GM23338 (cell line): Measurements from ENCODE around the gene FRAS1. TPM values are rescaled to one million over a fixed set of nuclear protein-coding genes. Genes with fewer than 3 reads are reported as not detected.

Experiments
- ATAC-seq: fragments of 200-7000 bp; cut with Tn5 transposase; 3 replicates; pipeline ENCODE4 v1.9.1; 2020
- DNase-seq: peaks from one replicate; pipeline ENCODE4 v3.0.0-alpha.2; 2015; ENCODE audit warnings: low spot score
- H2AFZ ChIP-seq: fragments of 200-600 bp; sonication (generic); 2 replicates; pipeline ENCODE4 v1.8.0; 2016; ENCODE audit warnings: antibody characterized with exemption, mild to moderate bottlenecking, moderate library complexity
- H3F3A ChIP-seq: fragments of 200-600 bp; sonication (generic); replicated peaks from 2 replicates; pipeline ENCODE4 v1.8.0; 2017; ENCODE audit warnings: antibody characterized with exemption, mixed run types, low read depth
- H3K27ac ChIP-seq: fragments of 200-600 bp; sonication (generic); 2 replicates; pipeline ENCODE4 v1.6.1; 2016; ENCODE audit warnings: low read depth
- H3K27me3 ChIP-seq: fragments of 200-600 bp; sonication (generic); 2 replicates; pipeline ENCODE4 v1.8.0; 2016; ENCODE audit warnings: mild to moderate bottlenecking, mixed run types, moderate library complexity; ENCODE audit not compliant: insufficient read depth
- H3K36me3 ChIP-seq: fragments of 200-600 bp; sonication (generic); 2 replicates; pipeline ENCODE4 v1.8.0; 2016; ENCODE audit warnings: mild to moderate bottlenecking; ENCODE audit not compliant: insufficient read depth
- H3K4me1 ChIP-seq: fragments of 200-600 bp; sonication (generic); 2 replicates; pipeline ENCODE4 v1.8.0; 2016; ENCODE audit warnings: mild to moderate bottlenecking, moderate library complexity; ENCODE audit not compliant: insufficient read depth
- H3K4me2 ChIP-seq: fragments of 200-600 bp; sonication (generic); 2 replicates; pipeline ENCODE4 v1.7.1; 2017; ENCODE audit warnings: mixed run types
- H3K4me3 ChIP-seq: fragments of 200-600 bp; sonication (generic); 2 replicates; pipeline ENCODE4 v1.6.1; 2016; ENCODE audit warnings: mixed run types
- H3K79me2 ChIP-seq: fragments of 200-600 bp; sonication (generic); replicated peaks from 2 replicates; pipeline ENCODE4 v1.8.0; 2017; ENCODE audit warnings: mild to moderate bottlenecking; ENCODE audit not compliant: insufficient read depth
- H3K9me2 ChIP-seq: fragments of 200-600 bp; sonication (generic); 2 replicates; pipeline ENCODE4 v1.8.0; 2017; ENCODE audit not compliant: insufficient read depth
- H4K20me1 ChIP-seq: fragments of 200-600 bp; sonication (generic); replicated peaks from 2 replicates; pipeline ENCODE4 v1.8.0; 2017; ENCODE audit warnings: mild to moderate bottlenecking; ENCODE audit not compliant: insufficient read depth
- H3K27ac Mint-ChIP-seq: 2 replicates; pipeline ENCODE4 v1.8.0; 2020; ENCODE audit warnings: inconsistent platforms, mild to moderate bottlenecking, moderate library complexity, mixed read lengths
- H3K27me3 Mint-ChIP-seq: 3 replicates; pipeline ENCODE4 v1.8.0; 2022; ENCODE audit warnings: low read depth, mild to moderate bottlenecking, moderate library complexity, mixed read lengths, inconsistent platforms; ENCODE audit not compliant: insufficient read depth, poor library complexity
- H3K36me3 Mint-ChIP-seq: 3 replicates; pipeline ENCODE4 v1.8.0; 2021; ENCODE audit warnings: low read depth, mild to moderate bottlenecking, inconsistent platforms, moderate library complexity, mixed read lengths
- H3K4me1 Mint-ChIP-seq: 3 replicates; pipeline ENCODE4 v1.8.0; 2020; ENCODE audit warnings: mild to moderate bottlenecking, inconsistent platforms, mixed read lengths
- H3K4me3 Mint-ChIP-seq: 3 replicates; pipeline ENCODE4 v1.8.0; 2021; ENCODE audit warnings: moderate library complexity, mild to moderate bottlenecking, inconsistent platforms, mixed read lengths
- H3K9me3 Mint-ChIP-seq: 3 replicates; pipeline ENCODE4 v1.8.0; 2020; ENCODE audit warnings: moderate library complexity, mild to moderate bottlenecking, inconsistent platforms, mixed read lengths
- CREB1 ChIP-seq: fragments of 250-450 bp; sonication (Bioruptor Pico); IDR thresholded peaks from 2 replicates; pipeline ENCODE4 v1.5.0; 2020; ENCODE audit warnings: low read depth, mild to moderate bottlenecking, moderate library complexity
- EZH2 ChIP-seq: fragments of 200-600 bp; sonication (generic); IDR thresholded peaks from one replicate; pipeline ENCODE4 v1.8.0; 2017; ENCODE audit warnings: antibody characterized with exemption, mild to moderate bottlenecking, low read depth; ENCODE audit not compliant: unreplicated experiment
- EZH2phosphoT487 ChIP-seq: fragments of 200-600 bp; sonication (generic); IDR thresholded peaks from one replicate; pipeline ENCODE4 v1.8.1; 2018; ENCODE audit warnings: antibody characterized with exemption; ENCODE audit not compliant: unreplicated experiment
- JUNB ChIP-seq: IDR thresholded peaks from one replicate; pipeline ENCODE4 v1.6.1; 2016; ENCODE audit warnings: antibody characterized with exemption; ENCODE audit not compliant: unreplicated experiment
- NANOG ChIP-seq: IDR thresholded peaks from 2 replicates; pipeline ENCODE4 v1.6.1; 2016; ENCODE audit warnings: antibody characterized with exemption, borderline replicate concordance
- POLR2AphosphoS5 ChIP-seq: IDR thresholded peaks from 2 replicates; pipeline ENCODE4 v1.6.1; 2016; ENCODE audit warnings: antibody characterized with exemption, low read depth
- STAT1 ChIP-seq: IDR thresholded peaks from one replicate; pipeline ENCODE4 v1.6.1; 2016; ENCODE audit warnings: antibody characterized with exemption; ENCODE audit not compliant: unreplicated experiment
- ZNF114 ChIP-seq: fragments of 250-450 bp; sonication (Bioruptor Pico); IDR thresholded peaks from 2 replicates; pipeline ENCODE4 v1.5.0; 2020; ENCODE audit warnings: mild to moderate bottlenecking, moderate library complexity
- ZNF331 ChIP-seq: fragments of 250-450 bp; sonication (Bioruptor Pico); IDR thresholded peaks from 2 replicates; pipeline ENCODE4 v1.5.0; 2020; ENCODE audit warnings: low read depth, mild to moderate bottlenecking, moderate library complexity
- polyA plus RNA-seq: library from polyadenylated mRNA; unstranded; fragments of >200 nt; fragmentation: Nextera tagmentation; extraction: Ambion mirVana; gene quantifications from 2 replicates; pipeline ENCODE4 v1.2.1, GENCODE V29; 2016
- total RNA-seq: library from RNA; depleted of rRNA; stranded (reverse); fragments of >200 nt; shearing (Covaris generic); gene quantifications from 2 replicates; pipeline ENCODE4 v1.2.3, GENCODE V29; 2014
- TF ChIP-seq, protein P1 (sequence below): IDR thresholded peaks from one replicate; pipeline ENCODE4 v1.6.1; 2018; ENCODE audit warnings: antibody characterized with exemption; ENCODE audit not compliant: unreplicated experiment
- TF ChIP-seq, protein P2 (sequence below): IDR thresholded peaks from 2 replicates; pipeline ENCODE4 v1.6.1; 2016; ENCODE audit warnings: antibody characterized with exemption
- TF ChIP-seq, protein P3 (sequence below): fragments of 250-450 bp; sonication (Bioruptor Pico); IDR thresholded peaks from 2 replicates; pipeline ENCODE4 v1.5.0; 2020; ENCODE audit warnings: mild to moderate bottlenecking, moderate library complexity
- TF ChIP-seq, protein P4 (sequence below), 2 experiments: fragments of 200-600 bp in 1 of 2; sonication (generic) in 1 of 2; conservative IDR thresholded peaks; 2 replicates each; pipeline versions ENCODE4 v1.5.1 to v1.6.1; 2016 to 2017; ENCODE audit warnings: antibody characterized with exemption in 2 of 2, low read depth in 2 of 2, mild to moderate bottlenecking in 2 of 2, moderate library complexity in 1 of 2

FRAS1 gene
- total and polyA plus RNA-seq, 2 experiments from 2014 or later: 12.4 to 108 TPM

DNA sequence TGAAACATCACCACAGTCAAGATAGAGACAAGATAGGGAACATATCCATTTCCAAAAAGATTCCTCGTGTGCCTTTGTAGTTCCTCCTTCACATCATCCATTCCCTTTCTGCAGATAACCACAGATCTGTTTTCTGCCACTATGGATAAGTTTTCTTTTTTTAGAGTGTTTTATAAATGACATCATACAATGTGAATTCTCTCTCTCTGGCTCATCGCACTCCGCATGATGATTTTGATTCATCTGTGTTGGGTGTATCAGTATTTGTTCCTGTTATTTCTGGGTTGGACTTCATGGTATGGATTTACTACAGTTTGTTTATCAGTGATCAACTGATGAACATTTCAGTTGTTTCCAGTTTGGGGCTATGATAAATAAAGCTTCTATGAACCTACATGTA, 471.2 kb downstream of the FRAS1 start:
- no peaks in the 10 kb centered on the region for H3K9me2 ChIP-seq
- TF ChIP-seq, protein P1, sequence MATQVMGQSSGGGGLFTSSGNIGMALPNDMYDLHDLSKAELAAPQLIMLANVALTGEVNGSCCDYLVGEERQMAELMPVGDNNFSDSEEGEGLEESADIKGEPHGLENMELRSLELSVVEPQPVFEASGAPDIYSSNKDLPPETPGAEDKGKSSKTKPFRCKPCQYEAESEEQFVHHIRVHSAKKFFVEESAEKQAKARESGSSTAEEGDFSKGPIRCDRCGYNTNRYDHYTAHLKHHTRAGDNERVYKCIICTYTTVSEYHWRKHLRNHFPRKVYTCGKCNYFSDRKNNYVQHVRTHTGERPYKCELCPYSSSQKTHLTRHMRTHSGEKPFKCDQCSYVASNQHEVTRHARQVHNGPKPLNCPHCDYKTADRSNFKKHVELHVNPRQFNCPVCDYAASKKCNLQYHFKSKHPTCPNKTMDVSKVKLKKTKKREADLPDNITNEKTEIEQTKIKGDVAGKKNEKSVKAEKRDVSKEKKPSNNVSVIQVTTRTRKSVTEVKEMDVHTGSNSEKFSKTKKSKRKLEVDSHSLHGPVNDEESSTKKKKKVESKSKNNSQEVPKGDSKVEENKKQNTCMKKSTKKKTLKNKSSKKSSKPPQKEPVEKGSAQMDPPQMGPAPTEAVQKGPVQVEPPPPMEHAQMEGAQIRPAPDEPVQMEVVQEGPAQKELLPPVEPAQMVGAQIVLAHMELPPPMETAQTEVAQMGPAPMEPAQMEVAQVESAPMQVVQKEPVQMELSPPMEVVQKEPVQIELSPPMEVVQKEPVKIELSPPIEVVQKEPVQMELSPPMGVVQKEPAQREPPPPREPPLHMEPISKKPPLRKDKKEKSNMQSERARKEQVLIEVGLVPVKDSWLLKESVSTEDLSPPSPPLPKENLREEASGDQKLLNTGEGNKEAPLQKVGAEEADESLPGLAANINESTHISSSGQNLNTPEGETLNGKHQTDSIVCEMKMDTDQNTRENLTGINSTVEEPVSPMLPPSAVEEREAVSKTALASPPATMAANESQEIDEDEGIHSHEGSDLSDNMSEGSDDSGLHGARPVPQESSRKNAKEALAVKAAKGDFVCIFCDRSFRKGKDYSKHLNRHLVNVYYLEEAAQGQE: no peak
- TF ChIP-seq, protein P2, sequence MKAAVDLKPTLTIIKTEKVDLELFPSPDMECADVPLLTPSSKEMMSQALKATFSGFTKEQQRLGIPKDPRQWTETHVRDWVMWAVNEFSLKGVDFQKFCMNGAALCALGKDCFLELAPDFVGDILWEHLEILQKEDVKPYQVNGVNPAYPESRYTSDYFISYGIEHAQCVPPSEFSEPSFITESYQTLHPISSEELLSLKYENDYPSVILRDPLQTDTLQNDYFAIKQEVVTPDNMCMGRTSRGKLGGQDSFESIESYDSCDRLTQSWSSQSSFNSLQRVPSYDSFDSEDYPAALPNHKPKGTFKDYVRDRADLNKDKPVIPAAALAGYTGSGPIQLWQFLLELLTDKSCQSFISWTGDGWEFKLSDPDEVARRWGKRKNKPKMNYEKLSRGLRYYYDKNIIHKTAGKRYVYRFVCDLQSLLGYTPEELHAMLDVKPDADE: no peak
- no peak for TF ChIP-seq STAT1
- TF ChIP-seq ZNF114 (CRISPR knock-in tag): no peak
- TF ChIP-seq POLR2AphosphoS5: no peak
- no peak for TF ChIP-seq CREB1 (CRISPR knock-in tag)
- TF ChIP-seq, protein P3, sequence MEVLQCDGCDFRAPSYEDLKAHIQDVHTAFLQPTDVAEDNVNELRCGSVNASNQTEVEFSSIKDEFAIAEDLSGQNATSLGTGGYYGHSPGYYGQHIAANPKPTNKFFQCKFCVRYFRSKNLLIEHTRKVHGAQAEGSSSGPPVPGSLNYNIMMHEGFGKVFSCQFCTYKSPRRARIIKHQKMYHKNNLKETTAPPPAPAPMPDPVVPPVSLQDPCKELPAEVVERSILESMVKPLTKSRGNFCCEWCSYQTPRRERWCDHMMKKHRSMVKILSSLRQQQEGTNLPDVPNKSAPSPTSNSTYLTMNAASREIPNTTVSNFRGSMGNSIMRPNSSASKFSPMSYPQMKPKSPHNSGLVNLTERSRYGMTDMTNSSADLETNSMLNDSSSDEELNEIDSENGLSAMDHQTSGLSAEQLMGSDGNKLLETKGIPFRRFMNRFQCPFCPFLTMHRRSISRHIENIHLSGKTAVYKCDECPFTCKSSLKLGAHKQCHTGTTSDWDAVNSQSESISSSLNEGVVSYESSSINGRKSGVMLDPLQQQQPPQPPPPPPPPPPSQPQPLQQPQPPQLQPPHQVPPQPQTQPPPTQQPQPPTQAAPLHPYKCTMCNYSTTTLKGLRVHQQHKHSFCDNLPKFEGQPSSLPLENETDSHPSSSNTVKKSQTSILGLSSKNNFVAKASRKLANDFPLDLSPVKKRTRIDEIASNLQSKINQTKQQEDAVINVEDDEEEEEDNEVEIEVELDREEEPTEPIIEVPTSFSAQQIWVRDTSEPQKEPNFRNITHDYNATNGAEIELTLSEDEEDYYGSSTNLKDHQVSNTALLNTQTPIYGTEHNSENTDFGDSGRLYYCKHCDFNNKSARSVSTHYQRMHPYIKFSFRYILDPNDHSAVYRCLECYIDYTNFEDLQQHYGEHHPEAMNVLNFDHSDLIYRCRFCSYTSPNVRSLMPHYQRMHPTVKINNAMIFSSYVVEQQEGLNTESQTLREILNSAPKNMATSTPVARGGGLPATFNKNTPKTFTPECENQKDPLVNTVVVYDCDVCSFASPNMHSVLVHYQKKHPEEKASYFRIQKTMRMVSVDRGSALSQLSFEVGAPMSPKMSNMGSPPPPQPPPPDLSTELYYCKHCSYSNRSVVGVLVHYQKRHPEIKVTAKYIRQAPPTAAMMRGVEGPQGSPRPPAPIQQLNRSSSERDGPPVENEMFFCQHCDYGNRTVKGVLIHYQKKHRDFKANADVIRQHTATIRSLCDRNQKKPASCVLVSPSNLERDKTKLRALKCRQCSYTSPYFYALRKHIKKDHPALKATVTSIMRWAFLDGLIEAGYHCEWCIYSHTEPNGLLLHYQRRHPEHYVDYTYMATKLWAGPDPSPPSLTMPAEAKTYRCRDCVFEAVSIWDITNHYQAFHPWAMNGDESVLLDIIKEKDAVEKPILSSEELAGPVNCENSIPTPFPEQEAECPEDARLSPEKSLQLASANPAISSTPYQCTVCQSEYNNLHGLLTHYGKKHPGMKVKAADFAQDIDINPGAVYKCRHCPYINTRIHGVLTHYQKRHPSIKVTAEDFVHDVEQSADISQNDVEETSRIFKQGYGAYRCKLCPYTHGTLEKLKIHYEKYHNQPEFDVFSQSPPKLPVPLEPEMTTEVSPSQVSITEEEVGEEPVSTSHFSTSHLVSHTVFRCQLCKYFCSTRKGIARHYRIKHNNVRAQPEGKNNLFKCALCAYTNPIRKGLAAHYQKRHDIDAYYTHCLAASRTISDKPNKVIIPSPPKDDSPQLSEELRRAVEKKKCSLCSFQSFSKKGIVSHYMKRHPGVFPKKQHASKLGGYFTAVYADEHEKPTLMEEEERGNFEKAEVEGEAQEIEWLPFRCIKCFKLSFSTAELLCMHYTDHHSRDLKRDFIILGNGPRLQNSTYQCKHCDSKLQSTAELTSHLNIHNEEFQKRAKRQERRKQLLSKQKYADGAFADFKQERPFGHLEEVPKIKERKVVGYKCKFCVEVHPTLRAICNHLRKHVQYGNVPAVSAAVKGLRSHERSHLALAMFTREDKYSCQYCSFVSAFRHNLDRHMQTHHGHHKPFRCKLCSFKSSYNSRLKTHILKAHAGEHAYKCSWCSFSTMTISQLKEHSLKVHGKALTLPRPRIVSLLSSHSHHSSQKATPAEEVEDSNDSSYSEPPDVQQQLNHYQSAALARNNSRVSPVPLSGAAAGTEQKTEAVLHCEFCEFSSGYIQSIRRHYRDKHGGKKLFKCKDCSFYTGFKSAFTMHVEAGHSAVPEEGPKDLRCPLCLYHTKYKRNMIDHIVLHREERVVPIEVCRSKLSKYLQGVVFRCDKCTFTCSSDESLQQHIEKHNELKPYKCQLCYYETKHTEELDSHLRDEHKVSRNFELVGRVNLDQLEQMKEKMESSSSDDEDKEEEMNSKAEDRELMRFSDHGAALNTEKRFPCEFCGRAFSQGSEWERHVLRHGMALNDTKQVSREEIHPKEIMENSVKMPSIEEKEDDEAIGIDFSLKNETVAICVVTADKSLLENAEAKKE: no peak
- TF ChIP-seq EZH2: no peak
- TF ChIP-seq, protein P4, sequence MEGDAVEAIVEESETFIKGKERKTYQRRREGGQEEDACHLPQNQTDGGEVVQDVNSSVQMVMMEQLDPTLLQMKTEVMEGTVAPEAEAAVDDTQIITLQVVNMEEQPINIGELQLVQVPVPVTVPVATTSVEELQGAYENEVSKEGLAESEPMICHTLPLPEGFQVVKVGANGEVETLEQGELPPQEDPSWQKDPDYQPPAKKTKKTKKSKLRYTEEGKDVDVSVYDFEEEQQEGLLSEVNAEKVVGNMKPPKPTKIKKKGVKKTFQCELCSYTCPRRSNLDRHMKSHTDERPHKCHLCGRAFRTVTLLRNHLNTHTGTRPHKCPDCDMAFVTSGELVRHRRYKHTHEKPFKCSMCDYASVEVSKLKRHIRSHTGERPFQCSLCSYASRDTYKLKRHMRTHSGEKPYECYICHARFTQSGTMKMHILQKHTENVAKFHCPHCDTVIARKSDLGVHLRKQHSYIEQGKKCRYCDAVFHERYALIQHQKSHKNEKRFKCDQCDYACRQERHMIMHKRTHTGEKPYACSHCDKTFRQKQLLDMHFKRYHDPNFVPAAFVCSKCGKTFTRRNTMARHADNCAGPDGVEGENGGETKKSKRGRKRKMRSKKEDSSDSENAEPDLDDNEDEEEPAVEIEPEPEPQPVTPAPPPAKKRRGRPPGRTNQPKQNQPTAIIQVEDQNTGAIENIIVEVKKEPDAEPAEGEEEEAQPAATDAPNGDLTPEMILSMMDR (conservative IDR thresholded peaks at IDR 0.05; ENCODE audit: low read depth in 2 of 2): no peak
- TF ChIP-seq JUNB: no peak
- TF ChIP-seq EZH2phosphoT487: no peak
- TF ChIP-seq ZNF331: no peak
- no peak for TF ChIP-seq NANOG
- H3K27me3 ChIP-seq: no peaks in the 10 kb centered on the region
- no peaks in the 10 kb centered on the region for H3K4me1 ChIP-seq
- H3K4me1 Mint-ChIP-seq: no peaks in the 10 kb centered on the region
- ATAC-seq (no peak), DNase-seq (no peak)
- no peak overlapping the region for H2AFZ ChIP-seq
- no peaks in the 10 kb centered on the region for H3K9me3 Mint-ChIP-seq
- no peak overlapping the region for H3K4me3 ChIP-seq
- H3K4me3 Mint-ChIP-seq: no peak overlapping the region
- H3K36me3 Mint-ChIP-seq: peaks cover 8% of the 10 kb centered on the region; the same call in 1 of the 3 replicates
- no peaks in the 10 kb centered on the region; the same call in 1 of the 2 replicates for H4K20me1 ChIP-seq
- no peaks in the 10 kb centered on the region; the same call in 1 of the 2 replicates for H3K36me3 ChIP-seq
- no peaks in the 10 kb centered on the region for H3K27me3 Mint-ChIP-seq
- no peak overlapping the region for H3K27ac ChIP-seq
- H3K79me2 ChIP-seq: no peaks in the 10 kb centered on the region
- H3K27ac Mint-ChIP-seq: no peak overlapping the region
- no peak overlapping the region for H3K4me2 ChIP-seq
- no peaks in the 10 kb centered on the region; the same call in 1 of the 2 replicates for H3F3A ChIP-seq
